Hematopoietic multipotent progenitor cell treated with erythropoietin and hydrocortisone succinate and interleukin-3 and kit ligand, for 6 days (in vitro differentiated cells): Measurements from ENCODE around the gene RAB3C.
A peak's percentile ranks its signal among the peaks of the same experiment; 100 is the strongest.
"Not testable (repeated sequence)": the region's sequence is repeated elsewhere in the genome, so short reads cannot be mapped to it uniquely, and the experiment has no call there.

Experiments
- DNase-seq: peaks from one replicate; pipeline ENCODE4 v3.0.0-alpha.2; 2015

The RAB3C gene

GRCh38 chr5:58582803-58583491 lies at the start of gene RAB3C:
RAB3C (plus strand) TSS chr5:58583075; CDS start chr5:58583209, 134 bp downstream.
- DNase-seq = peak; percentile 95

- DNase-seq = not testable (repeated sequence)
Observed at GRCh38 chr5:58541935-58542334, 40.9 kb upstream of the RAB3C start.

- no peak for DNase-seq
Observed at GRCh38 chr5:58542709-58543108, 40.2 kb upstream of the RAB3C start.

- peak; percentile 5 for DNase-seq
Observed at GRCh38 chr5:58543723-58544122, 39.2 kb upstream of the RAB3C start.

GRCh38 chr5:58544195-58544594 lies 38.7 kb upstream of the RAB3C start:
- peak; percentile 77 for DNase-seq

GRCh38 chr5:58544926-58545325 lies 37.9 kb upstream of the RAB3C start:
- peak; percentile 16 for DNase-seq

GRCh38 chr5:58545912-58546311 lies 37.0 kb upstream of the RAB3C start:
- DNase-seq = peak; percentile 53

- no peak for DNase-seq
Observed at GRCh38 chr5:58548068-58548467, 34.8 kb upstream of the RAB3C start.

- DNase-seq = peak; percentile 60
Observed at GRCh38 chr5:58551492-58551891, 31.4 kb upstream of the RAB3C start.

- DNase-seq = not testable (repeated sequence)
Observed at GRCh38 chr5:58557665-58558338, 25.1 kb upstream of the RAB3C start.

- not testable (repeated sequence) for DNase-seq
Observed at GRCh38 chr5:58563016-58563700, 19.7 kb upstream of the RAB3C start.

GRCh38 chr5:58564043-58564832 lies 18.6 kb upstream of the RAB3C start:
- DNase-seq = not testable (repeated sequence)

- DNase-seq = no peak
Observed at GRCh38 chr5:58565033-58565432, 17.8 kb upstream of the RAB3C start.

GRCh38 chr5:58571501-58571900 lies 11.4 kb upstream of the RAB3C start:
- DNase-seq = no peak

- not testable (repeated sequence) for DNase-seq
Observed at GRCh38 chr5:58572973-58573372, 9.9 kb upstream of the RAB3C start.

GRCh38 chr5:58579781-58580180 lies 3.1 kb upstream of the RAB3C start:
- DNase-seq = no peak

GRCh38 chr5:58582019-58582802 lies 664 bp upstream of the RAB3C start:
- peak; percentile 42 for DNase-seq

GRCh38 chr5:58595952-58596351 lies 13.1 kb downstream of the RAB3C start:
- DNase-seq = no peak

GRCh38 chr5:58598440-58598839 lies 15.6 kb downstream of the RAB3C start:
- no peak for DNase-seq

- DNase-seq = no peak
Observed at GRCh38 chr5:58599217-58599616, 16.3 kb downstream of the RAB3C start.

GRCh38 chr5:58600613-58601012 lies 17.7 kb downstream of the RAB3C start:
- peak; percentile 6 for DNase-seq

GRCh38 chr5:58602889-58603288 lies 20.0 kb downstream of the RAB3C start:
- not testable (repeated sequence) for DNase-seq
